Hepatocyte (in vitro differentiated cells): ENCODE data around the gene RBFOX2. TPM values are rescaled to one million over a fixed set of nuclear protein-coding genes. Genes with fewer than 3 reads are reported as not detected.

Source experiments
- DNase-seq: peaks from one replicate; pipeline ENCODE4 v3.0.0-alpha.2; 2016; ENCODE audit warnings: low spot score
- H2AFZ ChIP-seq: fragments of 200-600 bp; sonication (generic); 2 replicates; pipeline ENCODE4 v1.6.0; 2016; ENCODE audit warnings: antibody characterized with exemption, mild to moderate bottlenecking
- H3K27ac ChIP-seq: fragments of 200-600 bp; sonication (generic); 2 replicates; pipeline ENCODE4 v1.5.1; 2016; ENCODE audit warnings: mild to moderate bottlenecking
- H3K27me3 ChIP-seq: fragments of 200-600 bp; sonication (generic); 2 replicates; pipeline ENCODE4 v1.6.1; 2016
- H3K36me3 ChIP-seq: fragments of 200-600 bp; sonication (generic); replicated peaks from 2 replicates; pipeline ENCODE4 v1.5.1; 2016; ENCODE audit warnings: low read depth; ENCODE audit not compliant: insufficient read depth
- H3K4me1 ChIP-seq: fragments of 200-600 bp; sonication (generic); 2 replicates; pipeline ENCODE4 v1.5.1; 2016; ENCODE audit warnings: mild to moderate bottlenecking, moderate library complexity; ENCODE audit not compliant: insufficient read depth
- H3K4me2 ChIP-seq: fragments of 200-600 bp; sonication (generic); 2 replicates; pipeline ENCODE4 v1.6.0; 2016
- H3K4me3 ChIP-seq: fragments of 200-600 bp; sonication (generic); 2 replicates; pipeline ENCODE4 v1.5.1; 2016; ENCODE audit warnings: mild to moderate bottlenecking
- H3K79me2 ChIP-seq: fragments of 200-600 bp; sonication (generic); 2 replicates; pipeline ENCODE4 v1.6.0; 2017; ENCODE audit warnings: mild to moderate bottlenecking
- H3K9me2 ChIP-seq: fragments of 200-600 bp; sonication (generic); replicated peaks from 2 replicates; pipeline ENCODE4 v1.6.0; 2017; ENCODE audit warnings: mild to moderate bottlenecking; ENCODE audit not compliant: insufficient read depth
- H3K9me3 ChIP-seq: fragments of 200-600 bp; sonication (generic); 2 replicates; pipeline ENCODE4 v1.5.1; 2016; ENCODE audit warnings: low read depth, mild to moderate bottlenecking
- H4K20me1 ChIP-seq: fragments of 200-600 bp; sonication (generic); 2 replicates; pipeline ENCODE4 v1.6.0; 2016; ENCODE audit warnings: mild to moderate bottlenecking; ENCODE audit not compliant: insufficient read depth, poor library complexity, severe bottlenecking
- CTCF ChIP-seq: fragments of 200-600 bp; sonication (generic); IDR thresholded peaks from 2 replicates; pipeline ENCODE4 v1.5.1; 2016; ENCODE audit warnings: antibody characterized with exemption, mild to moderate bottlenecking; ENCODE audit not compliant: poor library complexity
- EZH2 ChIP-seq: fragments of 200-600 bp; sonication (generic); IDR thresholded peaks from 2 replicates; pipeline ENCODE4 v1.6.1; 2016; ENCODE audit warnings: antibody characterized with exemption, mild to moderate bottlenecking, borderline replicate concordance
- EZH2phosphoT487 ChIP-seq: fragments of 200-600 bp; sonication (generic); IDR thresholded peaks from one replicate; pipeline ENCODE4 v1.6.1; 2018; ENCODE audit warnings: antibody characterized with exemption, mild to moderate bottlenecking, low read depth, moderate library complexity; ENCODE audit not compliant: unreplicated experiment, severe bottlenecking
- WGBS: methylation state at CpG from one replicate; pipeline ENCODE4 v1.1.6; 2016; ENCODE audit warnings: low lambda C conversion rate; ENCODE audit errors: missing lambda C conversion rate; 5-methylcytosine and 5-hydroxymethylcytosine counted together
- polyA plus RNA-seq: library from polyadenylated mRNA; unstranded; fragments of >200 nt; fragmentation: Nextera tagmentation; extraction: Ambion mirVana; gene quantifications from 2 replicates; pipeline ENCODE4 v1.2.1, GENCODE V29; 2016
- total RNA-seq: library from RNA; depleted of rRNA; stranded (reverse); fragments of >200 nt; gene quantifications from 2 replicates; pipeline ENCODE4 v1.2.3, GENCODE V29; 2014

Gene RBFOX2
- total and polyA plus RNA-seq, 2 experiments from 2014 or later, result 76.7 to 133 TPM

DNA sequence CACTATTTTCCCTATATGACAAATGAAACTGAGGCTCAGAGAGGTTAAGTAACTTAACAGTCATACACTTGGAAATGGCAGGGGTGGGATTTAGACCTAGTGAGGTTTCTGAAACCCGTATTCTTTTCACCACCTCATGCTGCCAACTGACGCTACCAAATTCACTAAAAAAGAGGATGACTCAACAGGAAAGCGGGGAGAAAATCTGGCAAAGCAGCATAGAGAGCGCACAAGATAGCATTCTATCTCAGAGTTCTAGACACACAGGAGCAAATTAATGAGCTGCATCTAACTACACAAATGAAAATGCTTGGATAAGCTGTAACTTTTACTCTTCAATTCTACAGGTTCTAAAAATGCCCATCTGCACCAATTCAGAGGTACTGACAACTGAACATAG lies 136.4 kb downstream of the RBFOX2 start:
- Histone ChIP-seq H3K79me2 (peaks cover 91% of the 10 kb centered on the region), H3K27me3 (no peaks in the 10 kb centered on the region), H3K4me1 (peaks cover 32% of the 10 kb centered on the region), H3K36me3 (no peaks in the 10 kb centered on the region), H4K20me1 (peaks cover 35% of the 10 kb centered on the region), H3K4me3 (no peak overlapping the region), H3K9me3 (no peaks in the 10 kb centered on the region), H3K27ac (no peak overlapping the region), H2AFZ (no peak overlapping the region), H3K4me2 (no peak overlapping the region), H3K9me2 (no peaks in the 10 kb centered on the region)
- DNase-seq, result no peak
- 77% methylated on average over 4 of the region's 4 CpGs for WGBS
- no peak for TF ChIP-seq EZH2

DNA sequence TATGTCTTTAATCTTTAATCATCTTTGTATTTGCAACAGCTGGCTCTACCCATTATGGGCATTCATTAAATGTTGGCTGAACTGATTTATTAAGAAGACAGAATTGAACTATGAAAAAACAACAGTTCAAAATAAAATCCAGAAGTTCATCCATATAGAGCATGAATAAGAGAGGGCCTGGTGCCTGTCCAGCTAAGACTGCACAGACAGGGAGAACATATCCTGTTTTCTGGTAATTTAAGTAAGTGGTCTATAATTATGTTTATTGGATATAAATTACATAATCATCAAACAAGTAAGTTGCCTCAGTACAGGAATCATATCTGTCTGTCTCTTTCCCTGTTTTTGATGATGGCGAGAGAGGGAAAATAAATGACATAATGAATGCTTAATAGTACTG lies 137.2 kb downstream of the RBFOX2 start:
- WGBS, result 95% methylated on average over 1 of the region's 1 CpG
- no peaks in the 10 kb centered on the region for H3K9me3 ChIP-seq
- H3K4me1 ChIP-seq, result peaks cover 37% of the 10 kb centered on the region
- no peak overlapping the region for H3K4me3 ChIP-seq
- H3K27ac ChIP-seq, result no peak overlapping the region
- H3K36me3 ChIP-seq, result no peaks in the 10 kb centered on the region
- H2AFZ ChIP-seq, result no peak overlapping the region
- DNase-seq, result no peak
- H4K20me1 ChIP-seq, result peaks cover 31% of the 10 kb centered on the region
- peaks cover 90% of the 10 kb centered on the region for H3K79me2 ChIP-seq
- no peaks in the 10 kb centered on the region for H3K27me3 ChIP-seq
- TF ChIP-seq EZH2phosphoT487 (no peak), CTCF (no peak), EZH2 (no peak)
- no peak overlapping the region for H3K4me2 ChIP-seq
- no peaks in the 10 kb centered on the region for H3K9me2 ChIP-seq

- H3K9me2 ChIP-seq, result no peaks in the 10 kb centered on the region
- no peaks in the 10 kb centered on the region for H3K36me3 ChIP-seq
- H3K27ac ChIP-seq, result no peak overlapping the region
- peaks cover 15% of the 10 kb centered on the region for H3K4me1 ChIP-seq
- WGBS, result 95% methylated on average over 4 of the region's 4 CpGs
- H3K4me2 ChIP-seq, result no peak overlapping the region
- no peak overlapping the region for H2AFZ ChIP-seq
- H3K27me3 ChIP-seq, result no peaks in the 10 kb centered on the region
- no peak overlapping the region for H3K4me3 ChIP-seq
- peaks cover 27% of the 10 kb centered on the region for H4K20me1 ChIP-seq
- TF ChIP-seq EZH2, result no peak
- TF ChIP-seq EZH2phosphoT487, result no peak
- no peak for TF ChIP-seq CTCF
- no peaks in the 10 kb centered on the region for H3K9me3 ChIP-seq
- no peak for DNase-seq
- H3K79me2 ChIP-seq, result peaks cover 80% of the 10 kb centered on the region
Observed at GRCh38 chr22:35889071-35889470, 139.6 kb downstream of the RBFOX2 start.

DNA sequence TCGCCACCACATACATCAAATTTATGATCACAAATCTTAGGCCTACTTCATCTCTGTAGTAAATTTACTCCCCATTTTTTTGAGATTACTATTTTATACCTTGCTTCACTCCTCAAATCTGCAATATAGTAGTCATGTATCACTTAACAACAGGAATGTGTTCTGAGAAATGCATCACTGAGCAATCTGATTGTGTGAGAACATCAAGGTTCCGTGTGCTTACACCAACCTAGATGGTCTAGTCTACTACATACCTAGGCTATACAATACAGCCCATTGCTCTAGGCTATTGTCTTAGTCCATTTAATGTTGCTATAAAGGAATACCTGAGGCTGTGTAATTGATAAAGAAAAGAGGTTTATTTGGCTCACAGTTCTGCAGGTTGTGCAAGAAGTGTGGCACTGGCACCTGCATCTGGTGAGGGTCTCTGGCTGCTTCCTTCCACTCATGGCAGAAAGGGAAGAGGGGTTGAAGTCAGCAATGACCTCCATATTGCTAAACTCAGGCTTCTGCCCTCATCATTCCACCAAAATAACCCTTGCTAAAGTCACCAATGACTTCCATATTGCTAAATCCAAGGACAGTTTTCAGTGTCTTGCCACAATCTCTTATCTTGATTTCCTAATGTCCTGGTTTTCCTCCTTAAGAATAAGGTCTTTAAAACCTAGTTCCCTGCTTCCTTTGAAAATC lies 140.3 kb downstream of the RBFOX2 start:
- H3K9me3 ChIP-seq, result no peaks in the 10 kb centered on the region
- H3K4me2 ChIP-seq, result no peak overlapping the region
- DNase-seq, result no peak
- H3K79me2 ChIP-seq, result peaks cover 72% of the 10 kb centered on the region
- H3K4me1 ChIP-seq, result peaks cover 12% of the 10 kb centered on the region
- H3K27me3 ChIP-seq, result no peaks in the 10 kb centered on the region
- no peak overlapping the region for H2AFZ ChIP-seq
- 96% methylated on average over 2 of the region's 2 CpGs for WGBS
- H3K9me2 ChIP-seq, result no peaks in the 10 kb centered on the region
- no peaks in the 10 kb centered on the region for H3K36me3 ChIP-seq
- H3K4me3 ChIP-seq, result no peak overlapping the region
- peaks cover 30% of the 10 kb centered on the region for H4K20me1 ChIP-seq
- no peak for TF ChIP-seq EZH2
- no peak for TF ChIP-seq CTCF
- no peak for TF ChIP-seq EZH2phosphoT487
- H3K27ac ChIP-seq, result no peak overlapping the region
